ENCODE results near the gene PRADC1.

Gene PRADC1

DNA sequence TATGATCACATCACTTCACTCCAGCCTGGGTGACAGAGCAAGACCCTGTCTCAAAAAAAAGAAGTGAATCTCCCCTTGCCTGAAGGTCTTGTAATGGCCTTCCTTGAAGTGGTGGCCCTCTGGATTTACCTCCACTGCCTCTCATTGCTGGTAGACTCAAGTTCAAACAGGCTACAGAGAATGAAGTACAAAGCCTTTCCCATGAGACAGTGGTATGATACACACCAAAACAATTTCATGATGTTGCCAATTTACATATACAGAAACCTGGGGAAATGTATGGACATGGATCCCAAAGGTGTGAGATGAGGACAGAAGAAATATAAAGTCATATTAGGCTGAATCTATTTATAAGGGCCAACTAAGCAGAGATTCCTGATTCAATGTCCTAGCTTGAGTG is 35.5 kb downstream of the PRADC1 start:
- Histone ChIP-seq H2BK12ac (ENCODE audit: low read length) (no peak overlapping the region), H3K23ac (ENCODE audit: low read depth, low read length, poor library complexity) (no peak overlapping the region), H2BK15ac (ENCODE audit: low read length) (no peak overlapping the region), H2BK5ac (ENCODE audit: low read length) (no peak overlapping the region), H2AK5ac (ENCODE audit: low read depth, low read length) (no peak overlapping the region), H2AFZ (ENCODE audit: low read length) (no peak overlapping the region), H3K4ac (ENCODE audit: low read length) (no peak overlapping the region), H3K36me3 (replicated peaks in 1 of 2; ENCODE audit: control insufficient read depth in 2 of 2, insufficient read depth in 2 of 2, low read length in 2 of 2) (no peaks in the 10 kb centered on the region), H3K18ac (ENCODE audit: low read length) (no peak overlapping the region), H3K79me1 (ENCODE audit: low read depth, low read length) (no peaks in the 10 kb centered on the region), H3K9ac (ENCODE audit: low read depth, low read length, poor library complexity) (no peak overlapping the region), H3K4me1 (ENCODE audit: control insufficient read depth in 2 of 2, insufficient read depth in 1 of 2, low read depth in 1 of 2, low read length in 2 of 2) (no peaks in the 10 kb centered on the region), H4K91ac (ENCODE audit: low read depth, low read length, poor library complexity) (no peak overlapping the region), H4K8ac (ENCODE audit: low read depth, low read length) (no peak overlapping the region), H3K4me2 (ENCODE audit: insufficient read depth, low read length, poor library complexity, severe bottlenecking) (no peak overlapping the region), H3K27ac (replicated peaks; ENCODE audit: low read length) (no peak overlapping the region), H3K27me3 (ENCODE audit: control insufficient read depth in 3 of 3, insufficient read depth in 3 of 3, low read depth in 1 of 3, low read length in 3 of 3) (peaks cover 9 to 60% (median 14%) of the 10 kb centered on the region in 3 experiments), H3K14ac (ENCODE audit: low read length) (no peak overlapping the region), H3K9me3 (replicated peaks in 1 of 2; ENCODE audit: control insufficient read depth in 2 of 2, insufficient read depth in 1 of 2, low read depth in 1 of 2, low read length in 2 of 2) (peaks cover 0 to 10% of the 10 kb centered on the region in 2 donors), H3K4me3 (ENCODE audit: low read length in 2 of 2) (no peak overlapping the region), H2BK120ac (ENCODE audit: low read depth, low read length) (no peak overlapping the region)
- no peak for DNase-seq (ENCODE audit: low spot score)

DNA sequence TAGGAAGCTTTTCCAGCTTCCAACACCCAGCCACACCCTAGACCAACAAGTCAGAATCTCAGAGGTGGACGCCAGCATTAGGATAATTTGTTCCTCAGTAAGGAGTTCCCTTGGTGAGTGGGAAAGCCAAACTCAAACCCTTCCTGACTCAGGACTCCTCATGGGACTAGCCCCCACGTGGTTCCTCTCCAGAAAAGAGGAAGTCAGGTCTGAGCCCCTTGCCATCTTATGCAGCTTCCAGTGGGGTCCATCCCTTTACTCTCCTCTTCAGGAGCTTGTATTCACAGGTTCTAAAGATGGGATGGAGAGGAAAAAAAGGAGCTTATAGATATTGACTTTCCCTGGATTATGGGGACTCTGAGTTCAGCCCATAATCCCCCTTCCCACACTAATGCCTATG is 45.5 kb downstream of the PRADC1 start:
- H2AK5ac ChIP-seq (ENCODE audit: low read depth, low read length), result no peak overlapping the region
- no peak overlapping the region for H3K4me2 ChIP-seq (ENCODE audit: insufficient read depth, low read length, poor library complexity, severe bottlenecking)
- no peak overlapping the region for H4K8ac ChIP-seq (ENCODE audit: low read depth, low read length)
- H3K23ac ChIP-seq (ENCODE audit: low read depth, low read length, poor library complexity), result no peak overlapping the region
- peaks cover 0 to 39% (median 0%) of the 10 kb centered on the region in 3 experiments for H3K27me3 ChIP-seq (ENCODE audit: control insufficient read depth in 3 of 3, insufficient read depth in 3 of 3, low read depth in 1 of 3, low read length in 3 of 3)
- no peak overlapping the region for H3K4ac ChIP-seq (ENCODE audit: low read length)
- H3K14ac ChIP-seq (ENCODE audit: low read length), result no peak overlapping the region
- no peaks in the 10 kb centered on the region for H3K4me1 ChIP-seq (ENCODE audit: control insufficient read depth in 2 of 2, insufficient read depth in 1 of 2, low read depth in 1 of 2, low read length in 2 of 2)
- H3K79me1 ChIP-seq (ENCODE audit: low read depth, low read length), result no peaks in the 10 kb centered on the region
- no peak overlapping the region for H2BK15ac ChIP-seq (ENCODE audit: low read length)
- H2BK120ac ChIP-seq (ENCODE audit: low read depth, low read length), result no peak overlapping the region
- no peak overlapping the region for H3K18ac ChIP-seq (ENCODE audit: low read length)
- no peaks in the 10 kb centered on the region for H3K36me3 ChIP-seq (replicated peaks in 1 of 2; ENCODE audit: control insufficient read depth in 2 of 2, insufficient read depth in 2 of 2, low read length in 2 of 2)
- H3K4me3 ChIP-seq (ENCODE audit: low read length in 2 of 2), result no peak overlapping the region
- no peak overlapping the region for H3K27ac ChIP-seq (replicated peaks; ENCODE audit: low read length)
- no peak overlapping the region for H3K9ac ChIP-seq (ENCODE audit: low read depth, low read length, poor library complexity)
- H2BK5ac ChIP-seq (ENCODE audit: low read length), result no peak overlapping the region
- no peak overlapping the region for H2AFZ ChIP-seq (ENCODE audit: low read length)
- no peak for DNase-seq (ENCODE audit: low spot score)
- H3K9me3 ChIP-seq (replicated peaks in 1 of 2; ENCODE audit: control insufficient read depth in 2 of 2, insufficient read depth in 1 of 2, low read depth in 1 of 2, low read length in 2 of 2), result no peaks in the 10 kb centered on the region
- no peak overlapping the region for H4K91ac ChIP-seq (ENCODE audit: low read depth, low read length, poor library complexity)
- H2BK12ac ChIP-seq (ENCODE audit: low read length), result no peak overlapping the region
- WGBS, 2 donors (ENCODE audit: extremely low coverage in 2 of 2, insufficient read length in 2 of 2, insufficient replicate concordance in 1 of 2), result no CpG with 5 or more reads among the region's 2 CpGs

DNA sequence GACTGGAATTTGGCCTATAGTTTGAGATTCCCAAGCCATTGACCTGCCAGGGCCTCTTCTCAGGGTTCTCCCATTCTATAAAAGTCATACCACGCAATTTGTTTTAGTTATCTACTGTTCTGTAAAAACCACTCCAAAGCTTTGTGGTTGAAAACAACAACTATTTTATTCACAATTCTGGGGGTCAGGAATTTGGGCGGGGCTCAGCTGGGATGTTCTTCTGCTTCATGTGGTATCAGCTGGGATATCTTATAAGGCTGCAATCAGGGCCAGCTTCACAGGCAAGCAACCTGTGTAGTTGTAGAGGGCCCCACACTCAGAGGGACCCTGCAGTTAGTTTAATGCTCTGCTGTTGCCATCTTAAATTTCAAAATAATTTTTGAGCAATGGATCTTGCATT is 47.1 kb downstream of the PRADC1 start:
- Histone ChIP-seq H3K18ac (ENCODE audit: low read length) (no peak overlapping the region), H3K4me1 (ENCODE audit: control insufficient read depth in 2 of 2, insufficient read depth in 1 of 2, low read depth in 1 of 2, low read length in 2 of 2) (no peaks in the 10 kb centered on the region), H3K36me3 (replicated peaks in 1 of 2; ENCODE audit: control insufficient read depth in 2 of 2, insufficient read depth in 2 of 2, low read length in 2 of 2) (no peaks in the 10 kb centered on the region), H3K9me3 (replicated peaks in 1 of 2; ENCODE audit: control insufficient read depth in 2 of 2, insufficient read depth in 1 of 2, low read depth in 1 of 2, low read length in 2 of 2) (no peaks in the 10 kb centered on the region), H3K23ac (ENCODE audit: low read depth, low read length, poor library complexity) (no peak overlapping the region), H2BK15ac (ENCODE audit: low read length) (no peak overlapping the region), H4K91ac (ENCODE audit: low read depth, low read length, poor library complexity) (no peak overlapping the region), H3K27me3 (ENCODE audit: control insufficient read depth in 3 of 3, insufficient read depth in 3 of 3, low read depth in 1 of 3, low read length in 3 of 3) (peaks cover 0 to 28% (median 0%) of the 10 kb centered on the region in 3 experiments), H2AK5ac (ENCODE audit: low read depth, low read length) (no peak overlapping the region), H2BK120ac (ENCODE audit: low read depth, low read length) (no peak overlapping the region), H3K79me1 (ENCODE audit: low read depth, low read length) (no peaks in the 10 kb centered on the region), H2BK5ac (ENCODE audit: low read length) (no peak overlapping the region), H4K8ac (ENCODE audit: low read depth, low read length) (no peak overlapping the region), H2AFZ (ENCODE audit: low read length) (no peak overlapping the region), H3K4ac (ENCODE audit: low read length) (no peak overlapping the region), H3K9ac (ENCODE audit: low read depth, low read length, poor library complexity) (no peak overlapping the region), H3K4me3 (ENCODE audit: low read length in 2 of 2) (no peak overlapping the region), H3K4me2 (ENCODE audit: insufficient read depth, low read length, poor library complexity, severe bottlenecking) (no peak overlapping the region), H2BK12ac (ENCODE audit: low read length) (no peak overlapping the region), H3K27ac (replicated peaks; ENCODE audit: low read length) (no peak overlapping the region), H3K14ac (ENCODE audit: low read length) (no peak overlapping the region)
- DNase-seq (ENCODE audit: low spot score), result no peak
- no CpG with 5 or more reads among the region's 2 CpGs for WGBS, 2 donors (ENCODE audit: extremely low coverage in 2 of 2, insufficient read length in 2 of 2, insufficient replicate concordance in 1 of 2)

Measured in neuronal stem cell (in vitro differentiated cells).